SJCRH30 (cell line): ENCODE data around the gene GNB3. TPM values are rescaled to one million over a fixed set of nuclear protein-coding genes. Genes with fewer than 3 reads are reported as not detected.

Experiments used
- DNase-seq, 2 experiments: peaks; one replicate each; pipeline ENCODE4 v3.0.0-alpha.2; 2015 to 2020
- H3K27ac ChIP-seq: fragments of 250-450 bp; sonication (Bioruptor Pico); 2 replicates; pipeline ENCODE4 v1.5.1; 2020; ENCODE audit warnings: mild to moderate bottlenecking, moderate library complexity
- H3K27me3 ChIP-seq: fragments of 250-450 bp; sonication (Bioruptor Pico); 2 replicates; pipeline ENCODE4 v1.5.1; 2020; ENCODE audit warnings: mild to moderate bottlenecking, moderate library complexity
- H3K36me3 ChIP-seq: fragments of 250-450 bp; sonication (Bioruptor Pico); 2 replicates; pipeline ENCODE4 v1.5.1; 2020; ENCODE audit warnings: mild to moderate bottlenecking, moderate library complexity
- H3K4me1 ChIP-seq: fragments of 250-450 bp; sonication (Bioruptor Pico); 2 replicates; pipeline ENCODE4 v1.5.1; 2020; ENCODE audit warnings: mild to moderate bottlenecking, moderate library complexity
- H3K4me3 ChIP-seq: fragments of 250-450 bp; sonication (Bioruptor Pico); 2 replicates; pipeline ENCODE4 v1.5.1; 2020; ENCODE audit warnings: mild to moderate bottlenecking, moderate library complexity
- H3K9me3 ChIP-seq: fragments of 250-450 bp; sonication (Bioruptor Pico); replicated peaks from 2 replicates; pipeline ENCODE4 v1.5.1; 2020; ENCODE audit warnings: mild to moderate bottlenecking, moderate library complexity
- total RNA-seq: library from RNA; depleted of rRNA; stranded (reverse); fragments of >200 nt; shearing (Covaris generic); gene quantifications from 2 replicates; pipeline ENCODE4 v1.2.3, GENCODE V29; 2014; rRNA removed

Gene GNB3
- 2.2 and 3.2 TPM in 2 replicates for total RNA-seq

GRCh38 chr12:6840761-6841515, at the start of gene GNB3:
Gene GNB3 (plus strand): TSS chr12:6840925. CDS start chr12:6841288, 363 bp downstream.
- Histone ChIP-seq H3K36me3 (peaks cover 21% of the 10 kb centered on the region), H3K4me3 (no peak within 1 kb of the TSS), H3K27me3 (no peaks in the 10 kb centered on the region), H3K9me3 (no peaks in the 10 kb centered on the region), H3K27ac (peak within 1 kb of the TSS; percentile 83), H3K4me1 (peaks cover 22% of the 10 kb centered on the region)
- peak; percentile 30 to 47 for DNase-seq

DNA sequence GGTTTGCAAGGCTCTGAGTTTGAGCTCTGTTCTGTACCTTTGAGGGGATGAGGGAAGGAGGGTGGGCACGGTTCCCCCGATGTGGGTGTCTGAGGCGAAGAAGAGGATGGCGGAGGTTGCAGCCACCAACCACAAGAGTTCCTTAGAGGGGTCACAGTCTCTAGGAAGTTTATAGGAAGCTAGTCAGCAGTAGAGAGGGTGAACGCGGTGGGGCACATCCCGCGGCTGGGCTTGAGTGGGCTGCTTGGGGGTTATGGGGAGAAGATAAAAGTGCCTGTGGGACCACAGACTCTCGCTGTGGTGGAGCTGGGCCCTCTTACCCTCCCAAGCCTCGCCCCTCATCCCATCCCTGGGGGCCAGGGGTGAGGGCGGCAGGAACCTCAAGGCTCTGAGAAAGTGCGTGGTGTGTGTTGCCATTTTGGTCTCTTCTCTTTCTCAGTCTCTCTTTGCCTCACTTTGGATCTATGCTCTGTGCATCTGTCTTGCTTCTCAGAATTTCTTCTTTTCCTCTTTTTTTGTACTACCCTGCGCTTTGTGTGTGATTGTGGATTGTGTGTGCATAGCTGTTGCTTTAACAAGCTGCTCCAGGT, 48.7 kb upstream of the GNB3 start:
- Histone ChIP-seq H3K27me3 (peaks cover 14% of the 10 kb centered on the region), H3K4me1 (peaks cover 4% of the 10 kb centered on the region; the same call in 1 of the 2 replicates), H3K4me3 (peak overlapping the region; percentile 24), H3K27ac (no peak overlapping the region), H3K36me3 (no peaks in the 10 kb centered on the region), H3K9me3 (no peaks in the 10 kb centered on the region)
- no peak for DNase-seq

GRCh38 chr12:6792522-6793201, 48.1 kb upstream of the GNB3 start:
- Histone ChIP-seq H3K4me3 (peak overlapping the region; percentile 24), H3K9me3 (no peaks in the 10 kb centered on the region), H3K27ac (no peak overlapping the region), H3K4me1 (peaks cover 4% of the 10 kb centered on the region; the same call in 1 of the 2 replicates), H3K36me3 (no peaks in the 10 kb centered on the region), H3K27me3 (peaks cover 14% of the 10 kb centered on the region)
- DNase-seq = peak; percentile 40 to 58

DNA sequence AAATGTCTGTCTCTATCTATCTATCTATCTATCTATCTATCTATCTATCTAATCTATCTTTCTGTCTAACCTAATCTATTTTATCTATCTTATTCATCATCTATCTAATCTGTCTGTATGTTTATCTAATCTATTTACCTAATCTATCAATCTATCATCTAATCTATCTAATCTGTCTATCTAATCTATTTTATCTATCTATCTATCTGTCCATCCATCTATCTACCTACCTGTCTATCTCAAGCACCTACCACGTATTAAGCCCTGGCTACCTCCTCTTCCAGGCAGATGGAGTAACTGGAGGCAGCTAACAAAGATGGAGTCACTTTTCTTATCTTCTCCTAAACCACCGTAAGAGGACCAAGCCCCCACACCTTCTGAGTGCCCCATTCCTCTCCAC, 45.6 kb upstream of the GNB3 start:
- no peak for DNase-seq
- H3K4me1 ChIP-seq = peaks cover 4% of the 10 kb centered on the region; the same call in 1 of the 2 replicates
- H3K9me3 ChIP-seq = no peaks in the 10 kb centered on the region
- H3K27ac ChIP-seq = no peak overlapping the region
- no peaks in the 10 kb centered on the region for H3K36me3 ChIP-seq
- peaks cover 14% of the 10 kb centered on the region for H3K27me3 ChIP-seq
- H3K4me3 ChIP-seq = no peak overlapping the region

GRCh38 chr12:6796576-6796975, 44.1 kb upstream of the GNB3 start:
- Histone ChIP-seq H3K27me3 (peaks cover 14% of the 10 kb centered on the region), H3K9me3 (no peaks in the 10 kb centered on the region), H3K4me1 (peaks cover 4% of the 10 kb centered on the region; the same call in 1 of the 2 replicates), H3K4me3 (no peak overlapping the region), H3K36me3 (no peaks in the 10 kb centered on the region), H3K27ac (no peak overlapping the region)
- DNase-seq = no peak

GRCh38 chr12:6799147-6799546, 41.6 kb upstream of the GNB3 start:
- no peaks in the 10 kb centered on the region for H3K36me3 ChIP-seq
- H3K27ac ChIP-seq = no peak overlapping the region
- H3K27me3 ChIP-seq = peaks cover 14% of the 10 kb centered on the region
- H3K4me3 ChIP-seq = no peak overlapping the region
- no peaks in the 10 kb centered on the region for H3K9me3 ChIP-seq
- H3K4me1 ChIP-seq = no peaks in the 10 kb centered on the region
- no peak for DNase-seq

GRCh38 chr12:6807170-6807569, 33.6 kb upstream of the GNB3 start:
- Histone ChIP-seq H3K4me3 (no peak overlapping the region), H3K27ac (no peak overlapping the region), H3K4me1 (no peaks in the 10 kb centered on the region), H3K27me3 (peaks cover 13% of the 10 kb centered on the region; the same call in 1 of the 2 replicates), H3K9me3 (no peaks in the 10 kb centered on the region), H3K36me3 (no peaks in the 10 kb centered on the region)
- no peak for DNase-seq

DNA sequence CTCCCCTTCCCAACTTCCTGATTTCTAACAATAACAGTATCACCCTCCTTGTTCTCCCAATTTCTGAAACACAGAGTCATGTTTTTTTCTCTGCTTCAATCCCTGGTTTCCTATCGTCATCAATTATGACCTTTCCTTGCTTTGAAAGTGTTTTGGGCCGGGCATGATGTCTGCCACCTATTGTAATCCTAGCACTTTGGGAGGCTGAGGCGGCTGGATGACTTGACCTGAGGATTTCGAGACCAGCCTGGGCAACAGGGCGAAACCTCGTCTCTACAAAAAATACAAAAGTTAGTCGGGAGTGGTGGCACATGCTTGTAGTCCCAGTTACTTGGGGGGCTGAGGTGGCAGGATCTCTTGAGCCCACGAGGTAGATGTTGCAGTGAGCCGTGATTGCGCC, 31.7 kb upstream of the GNB3 start:
- Histone ChIP-seq H3K9me3 (no peaks in the 10 kb centered on the region), H3K27ac (no peak overlapping the region), H3K27me3 (peaks cover 13% of the 10 kb centered on the region; the same call in 1 of the 2 replicates), H3K4me1 (no peaks in the 10 kb centered on the region), H3K36me3 (no peaks in the 10 kb centered on the region), H3K4me3 (no peak overlapping the region)
- DNase-seq = no peak

- Histone ChIP-seq H3K4me1 (no peaks in the 10 kb centered on the region), H3K4me3 (no peak overlapping the region), H3K9me3 (no peaks in the 10 kb centered on the region), H3K36me3 (no peaks in the 10 kb centered on the region), H3K27me3 (peaks cover 13% of the 10 kb centered on the region; the same call in 1 of the 2 replicates), H3K27ac (no peak overlapping the region)
- DNase-seq = no peak
These were observed 30.0 kb upstream of the GNB3 start for GRCh38 chr12:6810758-6811157.

- Histone ChIP-seq H3K36me3 (no peaks in the 10 kb centered on the region), H3K9me3 (no peaks in the 10 kb centered on the region), H3K4me1 (no peaks in the 10 kb centered on the region), H3K27me3 (peaks cover 13% of the 10 kb centered on the region; the same call in 1 of the 2 replicates), H3K4me3 (no peak overlapping the region), H3K27ac (no peak overlapping the region)
- DNase-seq = no peak
These were observed 27.4 kb upstream of the GNB3 start for GRCh38 chr12:6813363-6813762.

- DNase-seq = peak in 1 of 2 experiments; percentile 0
- Histone ChIP-seq H3K4me3 (no peak overlapping the region), H3K4me1 (peaks cover 7% of the 10 kb centered on the region; the same call in 1 of the 2 replicates), H3K27me3 (peaks cover 18% of the 10 kb centered on the region), H3K36me3 (no peaks in the 10 kb centered on the region), H3K27ac (no peak overlapping the region), H3K9me3 (no peaks in the 10 kb centered on the region)
These were observed 24.1 kb upstream of the GNB3 start for GRCh38 chr12:6816598-6816997.

GRCh38 chr12:6817098-6817497, 23.6 kb upstream of the GNB3 start:
- Histone ChIP-seq H3K4me1 (peaks cover 10% of the 10 kb centered on the region; the same call in 1 of the 2 replicates), H3K4me3 (no peak overlapping the region)

GRCh38 chr12:6817662-6818157, 23.0 kb upstream of the GNB3 start:
- Histone ChIP-seq H3K4me3 (no peak overlapping the region), H3K4me1 (peaks cover 10% of the 10 kb centered on the region; the same call in 1 of the 2 replicates), H3K27me3 (peaks cover 14% of the 10 kb centered on the region), H3K36me3 (no peaks in the 10 kb centered on the region), H3K27ac (no peak overlapping the region), H3K9me3 (no peaks in the 10 kb centered on the region)
- no peak for DNase-seq

More at GRCh38 chr12:6817098-6817497, 23.6 kb upstream of the GNB3 start:
- Histone ChIP-seq H3K9me3 (no peaks in the 10 kb centered on the region), H3K27me3 (peaks cover 15% of the 10 kb centered on the region), H3K36me3 (no peaks in the 10 kb centered on the region), H3K27ac (no peak overlapping the region)
- DNase-seq = no peak

DNA sequence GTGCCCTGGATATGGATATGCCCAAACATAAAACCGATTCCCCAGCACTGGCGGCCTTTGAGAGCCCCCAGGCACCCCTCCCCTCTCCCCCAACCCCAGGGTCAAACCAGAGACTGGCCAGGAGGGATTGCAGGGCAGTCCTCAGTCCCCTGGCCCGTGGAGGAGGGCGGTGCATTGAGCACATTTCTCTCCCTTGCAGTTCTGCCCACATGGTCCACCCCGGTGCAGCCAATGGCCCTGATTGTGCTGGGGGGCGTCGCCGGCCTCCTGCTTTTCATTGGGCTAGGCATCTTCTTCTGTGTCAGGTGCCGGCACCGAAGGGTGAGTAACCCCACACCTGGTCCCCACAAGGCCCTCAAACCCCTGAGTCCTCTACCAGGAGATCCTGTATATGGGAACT, 22.5 kb upstream of the GNB3 start:
- H3K4me3 ChIP-seq = no peak overlapping the region

DNA sequence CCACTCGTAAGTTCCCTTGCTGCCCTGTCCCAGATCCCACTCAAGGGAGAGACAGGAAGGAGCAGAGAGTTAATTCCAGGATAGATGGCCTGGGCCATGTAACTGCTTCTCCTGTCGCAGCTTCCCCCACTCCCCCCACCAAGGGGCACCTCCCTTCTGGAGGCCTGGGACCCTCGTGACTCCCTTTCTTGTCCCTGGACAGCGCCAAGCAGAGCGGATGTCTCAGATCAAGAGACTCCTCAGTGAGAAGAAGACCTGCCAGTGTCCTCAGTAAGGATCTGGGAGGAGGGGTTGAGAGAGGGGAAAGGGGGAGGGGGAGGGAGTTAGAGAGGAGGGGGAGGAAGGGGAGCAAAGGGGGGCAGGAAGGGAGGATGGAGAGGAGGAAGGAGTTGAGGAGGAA, 22.1 kb upstream of the GNB3 start:
- peaks cover 14% of the 10 kb centered on the region for H3K27me3 ChIP-seq
- DNase-seq = no peak
- no peaks in the 10 kb centered on the region for H3K9me3 ChIP-seq
- H3K36me3 ChIP-seq = no peaks in the 10 kb centered on the region
- H3K4me3 ChIP-seq = no peak overlapping the region
- no peak overlapping the region for H3K27ac ChIP-seq
- H3K4me1 ChIP-seq = peaks cover 10% of the 10 kb centered on the region; the same call in 1 of the 2 replicates

More for the DNA sequence above, 22.5 kb upstream of the GNB3 start:
- Histone ChIP-seq H3K4me1 (peaks cover 10% of the 10 kb centered on the region; the same call in 1 of the 2 replicates), H3K27me3 (peaks cover 14% of the 10 kb centered on the region), H3K9me3 (no peaks in the 10 kb centered on the region), H3K27ac (no peak overlapping the region), H3K36me3 (no peaks in the 10 kb centered on the region)
- DNase-seq = no peak
